ENCODE results near the gene CRACDL.

- TF ChIP-seq EZH2phosphoT487 (IDR thresholded peaks at IDR 0.05; ENCODE audit: borderline replicate concordance, low read length), result no peak
- TF ChIP-seq, protein P1, sequence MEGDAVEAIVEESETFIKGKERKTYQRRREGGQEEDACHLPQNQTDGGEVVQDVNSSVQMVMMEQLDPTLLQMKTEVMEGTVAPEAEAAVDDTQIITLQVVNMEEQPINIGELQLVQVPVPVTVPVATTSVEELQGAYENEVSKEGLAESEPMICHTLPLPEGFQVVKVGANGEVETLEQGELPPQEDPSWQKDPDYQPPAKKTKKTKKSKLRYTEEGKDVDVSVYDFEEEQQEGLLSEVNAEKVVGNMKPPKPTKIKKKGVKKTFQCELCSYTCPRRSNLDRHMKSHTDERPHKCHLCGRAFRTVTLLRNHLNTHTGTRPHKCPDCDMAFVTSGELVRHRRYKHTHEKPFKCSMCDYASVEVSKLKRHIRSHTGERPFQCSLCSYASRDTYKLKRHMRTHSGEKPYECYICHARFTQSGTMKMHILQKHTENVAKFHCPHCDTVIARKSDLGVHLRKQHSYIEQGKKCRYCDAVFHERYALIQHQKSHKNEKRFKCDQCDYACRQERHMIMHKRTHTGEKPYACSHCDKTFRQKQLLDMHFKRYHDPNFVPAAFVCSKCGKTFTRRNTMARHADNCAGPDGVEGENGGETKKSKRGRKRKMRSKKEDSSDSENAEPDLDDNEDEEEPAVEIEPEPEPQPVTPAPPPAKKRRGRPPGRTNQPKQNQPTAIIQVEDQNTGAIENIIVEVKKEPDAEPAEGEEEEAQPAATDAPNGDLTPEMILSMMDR (IDR thresholded peaks at IDR 0.05; ENCODE audit: low read depth, low read length, poor library complexity, severe bottlenecking), result no peak
Measured at GRCh38 chr2:98861601-98862000, 74.4 kb downstream of the CRACDL start.

All from DOHH2 (cell line).